Mesenchymal stem cell (in vitro differentiated cells and primary cell): ENCODE results near the gene DGKG.
A peak's percentile ranks its signal among the peaks of the same experiment; 100 is the strongest.

Experiments
- DNase-seq: peaks from one replicate; pipeline ENCODE4 v3.0.0-alpha.2; 2013
- H2AFZ ChIP-seq: one replicate; pipeline ENCODE4 v1.6.1; 2013; ENCODE audit warnings: low read depth, mild to moderate bottlenecking, control low read depth, inconsistent platforms, low read length, moderate library complexity
- H2AK5ac ChIP-seq: 2 replicates; pipeline ENCODE4 v1.6.1; 2013; ENCODE audit warnings: low read length, moderate library complexity, mild to moderate bottlenecking, inconsistent platforms; ENCODE audit not compliant: severe bottlenecking
- H2BK120ac ChIP-seq: one replicate; pipeline ENCODE4 v1.6.1; 2013; ENCODE audit warnings: low read depth, mild to moderate bottlenecking, inconsistent platforms, low read length, moderate library complexity
- H2BK12ac ChIP-seq, 2 experiments: one replicate each; pipeline ENCODE4 v1.6.1; 2013; ENCODE audit warnings: inconsistent platforms in 2 of 2, low read length in 2 of 2, mild to moderate bottlenecking in 2 of 2, moderate library complexity in 2 of 2, control low read depth in 1 of 2
- H2BK15ac ChIP-seq: one replicate; pipeline ENCODE4 v1.6.1; 2013; ENCODE audit warnings: mild to moderate bottlenecking, low read depth, inconsistent platforms; ENCODE audit not compliant: poor library complexity, severe bottlenecking
- H2BK5ac ChIP-seq: 2 replicates; pipeline ENCODE4 v1.6.1; 2013; ENCODE audit warnings: low read depth, mild to moderate bottlenecking, low read length, control low read depth, inconsistent platforms; ENCODE audit not compliant: poor library complexity, severe bottlenecking
- H3K14ac ChIP-seq, 2 experiments: one replicate each; pipeline ENCODE4 v1.6.1; 2013; ENCODE audit warnings: inconsistent platforms in 2 of 2, low read length in 2 of 2, control low read depth in 1 of 2, mild to moderate bottlenecking in 1 of 2, moderate library complexity in 1 of 2
- H3K18ac ChIP-seq, 2 experiments: one replicate each; pipeline ENCODE4 v1.6.1; 2013; ENCODE audit warnings: inconsistent platforms in 2 of 2, low read length in 2 of 2, control low read depth in 1 of 2, low read depth in 1 of 2, mild to moderate bottlenecking in 1 of 2
- H3K23ac ChIP-seq, 2 experiments: one replicate each; pipeline ENCODE4 v1.6.1; 2013; ENCODE audit warnings: inconsistent platforms in 2 of 2, low read length in 2 of 2, mild to moderate bottlenecking in 2 of 2, moderate library complexity in 2 of 2, control low read depth in 1 of 2
- H3K27ac ChIP-seq: 2 replicates; pipeline ENCODE4 v1.5.1; 2013; ENCODE audit warnings: mild to moderate bottlenecking, moderate library complexity, low read length, control low read depth, inconsistent platforms; ENCODE audit not compliant: poor library complexity, severe bottlenecking
- H3K27me3 ChIP-seq, 2 experiments: 2 replicates each; pipeline versions ENCODE4 v1.6.1 to v1.7.0; 2013; ENCODE audit warnings: low read length in 2 of 2, mild to moderate bottlenecking in 2 of 2, moderate library complexity in 2 of 2, control low read depth in 1 of 2, inconsistent platforms in 1 of 2; ENCODE audit not compliant: control insufficient read depth in 1 of 2, insufficient read depth in 1 of 2
- H3K36me3 ChIP-seq, 2 experiments: 2 replicates each; pipeline versions ENCODE4 v1.6.1 to v1.7.0; 2013; ENCODE audit warnings: low read length in 2 of 2, control low read depth in 1 of 2, inconsistent platforms in 1 of 2, low read depth in 1 of 2, mild to moderate bottlenecking in 1 of 2; ENCODE audit not compliant: insufficient read depth in 2 of 2, control insufficient read depth in 1 of 2
- H3K4ac ChIP-seq, 2 experiments: one replicate each; pipeline ENCODE4 v1.6.1; 2013; ENCODE audit warnings: inconsistent platforms in 2 of 2, low read length in 2 of 2, mild to moderate bottlenecking in 2 of 2, moderate library complexity in 2 of 2, control low read depth in 1 of 2, low read depth in 1 of 2
- H3K4me1 ChIP-seq: 2 replicates; pipeline ENCODE4 v1.6.1; 2013; ENCODE audit warnings: low read depth, low read length, control low read depth; ENCODE audit not compliant: control insufficient read depth, insufficient read depth
- H3K4me2 ChIP-seq: 2 replicates; pipeline ENCODE4 v1.6.1; 2013; ENCODE audit warnings: low read length, mild to moderate bottlenecking, inconsistent platforms; ENCODE audit not compliant: poor library complexity, severe bottlenecking
- H3K4me3 ChIP-seq, 2 experiments: 2 replicates each; pipeline versions ENCODE4 v1.5.1 to v1.7.0; 2013; ENCODE audit warnings: low read length in 2 of 2, mild to moderate bottlenecking in 2 of 2, control low read depth in 1 of 2, low read depth in 1 of 2; ENCODE audit not compliant: insufficient read depth in 1 of 2
- H3K79me1 ChIP-seq: replicated peaks from 2 replicates; pipeline ENCODE4 v1.6.1; 2013; ENCODE audit warnings: mild to moderate bottlenecking, control low read depth, low read length, inconsistent platforms; ENCODE audit not compliant: poor library complexity, severe bottlenecking
- H3K9ac ChIP-seq: 2 replicates; pipeline ENCODE4 v1.7.0; 2013; ENCODE audit warnings: mild to moderate bottlenecking, low read length, moderate library complexity
- H3K9me3 ChIP-seq: 2 replicates; pipeline ENCODE4 v1.7.0; 2013; ENCODE audit warnings: mild to moderate bottlenecking, low read length; ENCODE audit not compliant: control insufficient read depth
- H4K8ac ChIP-seq: one replicate; pipeline ENCODE4 v1.6.1; 2013; ENCODE audit warnings: inconsistent platforms, mild to moderate bottlenecking, low read length, moderate library complexity
- H4K91ac ChIP-seq: one replicate; pipeline ENCODE4 v1.6.1; 2013; ENCODE audit warnings: mild to moderate bottlenecking, low read length, inconsistent platforms
- WGBS: methylation state at CpG from one replicate; pipeline ENCODE4 v1.1.7; 2013; ENCODE audit warnings: mixed read lengths; 5-methylcytosine and 5-hydroxymethylcytosine counted together

Gene DGKG

DNA sequence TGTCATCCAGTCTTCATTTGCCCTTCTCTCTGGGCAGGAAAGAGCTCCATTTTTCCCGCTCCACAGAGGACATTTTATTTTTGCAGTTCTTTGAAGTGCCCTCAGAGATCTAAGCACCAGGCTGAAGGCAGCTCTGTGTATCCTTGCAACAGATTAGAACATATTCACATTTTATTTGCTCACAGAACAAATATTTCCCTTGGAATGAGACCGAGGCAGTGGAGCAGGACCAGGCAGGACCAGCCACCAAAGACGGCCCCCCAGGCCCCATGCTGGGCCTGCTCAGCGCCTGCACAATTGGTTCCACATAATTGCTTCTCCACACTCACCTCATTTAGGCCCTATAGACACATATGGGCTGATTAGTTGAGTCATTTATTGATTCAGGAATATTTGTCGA, 237.4 kb downstream of the DGKG start:
- H4K91ac ChIP-seq = no peak overlapping the region
- no peak overlapping the region for H3K14ac ChIP-seq
- H3K4me3 ChIP-seq = no peak overlapping the region
- H3K4ac ChIP-seq = no peak overlapping the region
- peak overlapping the region; percentile 13 for H3K4me2 ChIP-seq
- no peak overlapping the region for H3K9ac ChIP-seq
- peaks cover 18% of the 10 kb centered on the region for H3K4me1 ChIP-seq
- no peak overlapping the region for H2BK15ac ChIP-seq
- H2BK120ac ChIP-seq = no peak overlapping the region
- H3K27me3 ChIP-seq = peaks cover 4 to 20% of the 10 kb centered on the region in 2 experiments
- H3K79me1 ChIP-seq = no peaks in the 10 kb centered on the region
- no peak overlapping the region for H3K18ac ChIP-seq
- no peak overlapping the region for H2AK5ac ChIP-seq
- no peak overlapping the region for H4K8ac ChIP-seq
- peak overlapping the region; percentile 84 for H3K27ac ChIP-seq
- no peaks in the 10 kb centered on the region for H3K36me3 ChIP-seq
- H3K9me3 ChIP-seq = no peaks in the 10 kb centered on the region
- H2BK5ac ChIP-seq = no peak overlapping the region
- H2AFZ ChIP-seq = no peak overlapping the region
- 83% methylated on average over 3 of the region's 5 CpGs for WGBS
- H2BK12ac ChIP-seq = no peak overlapping the region
- no peak for DNase-seq
- no peak overlapping the region for H3K23ac ChIP-seq

DNA sequence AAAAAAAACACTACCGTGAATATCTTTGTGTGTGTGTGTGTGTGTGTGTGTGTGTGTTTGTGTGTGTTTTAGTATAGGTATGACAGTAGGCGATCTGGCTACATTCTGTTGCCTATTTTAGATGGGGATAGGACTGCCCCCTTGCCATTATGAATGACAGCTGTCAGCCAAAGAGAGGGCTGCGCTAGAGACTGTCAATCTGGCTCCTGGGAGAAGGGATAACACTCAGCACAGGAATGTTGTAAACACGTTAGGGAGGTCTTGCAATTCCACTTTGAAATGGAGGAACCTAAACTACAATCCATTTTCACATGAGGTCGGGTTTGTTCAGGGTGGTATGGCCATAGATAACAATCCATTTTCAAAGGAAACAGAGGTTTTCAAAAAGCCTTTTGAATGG, 239.0 kb downstream of the DGKG start:
- H3K27me3 ChIP-seq = peaks cover 19 to 35% of the 10 kb centered on the region in 2 experiments
- no peak overlapping the region for H3K27ac ChIP-seq
- no peak overlapping the region for H3K14ac ChIP-seq
- no peak overlapping the region for H3K4me2 ChIP-seq
- H2BK12ac ChIP-seq = no peak overlapping the region
- no peak overlapping the region for H2AFZ ChIP-seq
- H2BK15ac ChIP-seq = no peak overlapping the region
- H4K91ac ChIP-seq = no peak overlapping the region
- no peaks in the 10 kb centered on the region for H3K36me3 ChIP-seq
- H3K9me3 ChIP-seq = no peaks in the 10 kb centered on the region
- peaks cover 18% of the 10 kb centered on the region for H3K4me1 ChIP-seq
- no peak overlapping the region for H2AK5ac ChIP-seq
- DNase-seq = no peak
- H2BK120ac ChIP-seq = no peak overlapping the region
- H4K8ac ChIP-seq = no peak overlapping the region
- H3K4ac ChIP-seq = no peak overlapping the region
- H3K9ac ChIP-seq = no peak overlapping the region
- 76% methylated on average over 5 of the region's 5 CpGs for WGBS
- H3K23ac ChIP-seq = no peak overlapping the region
- no peaks in the 10 kb centered on the region for H3K79me1 ChIP-seq
- no peak overlapping the region for H3K18ac ChIP-seq
- H3K4me3 ChIP-seq = no peak overlapping the region
- H2BK5ac ChIP-seq = no peak overlapping the region

DNA sequence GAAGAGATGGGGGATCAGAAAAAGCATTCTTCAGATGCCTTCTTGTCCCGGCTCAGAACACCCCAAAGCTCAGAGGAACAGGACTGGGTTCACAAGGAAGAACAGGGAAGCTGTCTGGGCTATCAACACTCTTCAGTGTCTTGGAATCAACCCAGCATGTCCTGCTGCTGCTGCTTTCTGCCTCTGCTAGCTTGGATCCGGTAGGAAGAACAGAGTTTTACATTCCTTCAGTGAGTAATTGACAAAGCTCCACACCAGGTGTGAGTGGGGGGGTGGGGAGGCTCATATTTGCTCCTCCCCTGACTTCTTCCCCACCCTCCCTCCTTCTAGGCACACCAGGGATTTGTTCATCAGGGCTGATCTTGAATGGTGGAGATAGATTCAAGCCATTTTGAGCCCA, 240.1 kb downstream of the DGKG start:
- no peak overlapping the region for H3K4me3 ChIP-seq
- H2BK5ac ChIP-seq = no peak overlapping the region
- WGBS = 52% methylated on average over 1 of the region's 2 CpGs
- H3K4me2 ChIP-seq = peak overlapping the region; percentile 32
- no peak overlapping the region for H3K14ac ChIP-seq
- no peak overlapping the region for H2BK12ac ChIP-seq
- no peak for DNase-seq
- no peak overlapping the region for H3K4ac ChIP-seq
- no peaks in the 10 kb centered on the region for H3K36me3 ChIP-seq
- H3K27me3 ChIP-seq = peaks cover 24 to 38% of the 10 kb centered on the region in 2 experiments
- H2AK5ac ChIP-seq = no peak overlapping the region
- no peak overlapping the region for H2BK15ac ChIP-seq
- H3K9ac ChIP-seq = no peak overlapping the region
- no peak overlapping the region for H4K91ac ChIP-seq
- no peak overlapping the region for H2AFZ ChIP-seq
- H3K18ac ChIP-seq = no peak overlapping the region
- no peak overlapping the region for H4K8ac ChIP-seq
- no peaks in the 10 kb centered on the region for H3K79me1 ChIP-seq
- H3K4me1 ChIP-seq = peaks cover 18% of the 10 kb centered on the region
- H3K27ac ChIP-seq = no peak overlapping the region
- no peak overlapping the region for H2BK120ac ChIP-seq
- H3K9me3 ChIP-seq = no peaks in the 10 kb centered on the region
- no peak overlapping the region for H3K23ac ChIP-seq

DNA sequence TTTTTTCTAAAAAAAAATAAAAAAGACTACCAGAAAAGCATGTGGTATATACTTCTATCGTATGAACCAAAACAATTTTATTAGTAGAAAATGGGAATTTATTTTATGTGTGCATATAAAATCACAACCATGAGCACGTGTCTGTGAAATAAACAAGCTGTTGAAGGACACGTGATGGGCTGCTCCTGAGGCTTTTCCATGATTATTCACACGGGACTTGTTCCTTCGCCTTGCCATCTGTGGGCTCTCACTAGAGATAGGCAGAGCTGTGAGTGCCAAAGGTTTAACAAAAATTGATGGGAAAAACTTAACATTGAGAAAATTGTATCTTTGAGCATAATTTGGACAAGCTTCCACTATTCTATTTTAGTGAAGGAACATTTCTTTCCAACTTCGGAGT, 240.8 kb downstream of the DGKG start:
- H3K36me3 ChIP-seq = no peaks in the 10 kb centered on the region

More for the DNA sequence above, 240.8 kb downstream of the DGKG start:
- peaks cover 24 to 38% of the 10 kb centered on the region in 2 experiments for H3K27me3 ChIP-seq
- no peak overlapping the region for H3K18ac ChIP-seq
- H2BK15ac ChIP-seq = no peak overlapping the region
- H2BK5ac ChIP-seq = no peak overlapping the region
- no peak overlapping the region for H2BK120ac ChIP-seq
- WGBS = 85% methylated on average over 5 of the region's 6 CpGs
- H3K4me1 ChIP-seq = peaks cover 18% of the 10 kb centered on the region
- no peak overlapping the region for H3K14ac ChIP-seq
- no peak overlapping the region for H3K9ac ChIP-seq
- DNase-seq = no peak
- H2AFZ ChIP-seq = no peak overlapping the region
- no peak overlapping the region for H3K4ac ChIP-seq
- no peak overlapping the region for H3K27ac ChIP-seq
- no peak overlapping the region for H3K23ac ChIP-seq
- no peak overlapping the region for H3K4me3 ChIP-seq
- no peak overlapping the region for H3K4me2 ChIP-seq
- no peak overlapping the region for H4K8ac ChIP-seq
- no peaks in the 10 kb centered on the region for H3K9me3 ChIP-seq
- no peak overlapping the region for H2BK12ac ChIP-seq
- H3K79me1 ChIP-seq = no peaks in the 10 kb centered on the region
- H4K91ac ChIP-seq = no peak overlapping the region
- no peak overlapping the region for H2AK5ac ChIP-seq
